Camera-type eye (tissue), 1 donor: Measurements from ENCODE around the gene PCDHB9. TPM values are rescaled to one million over a fixed set of nuclear protein-coding genes. Genes with fewer than 3 reads are reported as not detected.

Source experiments
- total RNA-seq: library from RNA; depleted of rRNA; stranded (reverse); fragments of >200 nt; gene quantifications from one replicate; pipeline ENCODE4 v1.2.3, GENCODE V29; 2014

PCDHB9 gene
- total RNA-seq: 5.9 TPM

DNA sequence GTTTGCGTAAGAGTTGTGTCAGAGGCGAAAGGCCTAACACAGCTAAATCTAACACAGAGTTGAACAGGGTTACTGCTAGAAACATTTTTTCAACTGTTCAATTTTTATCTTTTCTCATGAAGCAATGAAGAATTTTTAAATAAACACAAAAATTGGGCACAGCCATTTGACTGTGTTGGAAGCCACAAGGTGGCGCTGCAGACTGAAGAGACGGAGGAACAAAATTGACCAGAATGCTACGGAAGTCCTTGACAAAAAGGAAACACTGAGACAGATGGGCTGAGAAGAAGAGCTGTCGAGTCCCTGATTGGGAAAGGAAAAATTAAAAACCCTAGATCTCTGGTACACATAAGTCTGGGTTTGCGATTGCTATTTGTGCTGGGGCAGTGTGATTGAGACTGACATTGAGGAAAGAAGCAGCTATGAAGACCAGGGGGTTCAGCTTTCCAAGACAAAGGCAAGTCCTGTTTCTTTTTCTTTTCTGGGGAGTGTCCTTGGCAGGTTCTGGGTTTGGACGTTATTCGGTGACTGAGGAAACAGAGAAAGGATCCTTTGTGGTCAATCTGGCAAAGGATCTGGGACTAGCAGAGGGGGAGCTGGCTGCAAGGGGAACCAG is at the start of gene PCDHB9:
Gene PCDHB9 (plus strand): TSS at position 265 of the 616 bp plus-strand sequence. CDS start 158 bp downstream, at position 423.

DNA sequence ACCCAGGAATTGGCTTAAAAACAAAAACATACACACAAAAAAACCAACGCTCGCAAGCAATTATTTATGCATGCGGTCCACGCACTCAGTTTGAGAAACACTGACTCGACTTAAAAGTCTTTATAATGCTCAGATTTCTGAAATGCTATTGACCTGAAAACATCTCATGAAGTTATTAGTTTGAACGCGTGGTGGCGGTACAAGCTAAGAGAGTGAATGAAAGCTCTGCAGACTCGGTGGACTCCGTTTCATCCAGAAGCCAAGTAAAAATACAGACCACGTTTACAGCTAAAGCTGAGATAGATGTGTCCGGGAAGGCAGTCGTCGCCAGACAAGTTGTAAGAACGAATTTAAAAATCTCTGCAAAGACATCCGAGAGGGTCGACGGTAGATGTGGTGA is 37.1 kb upstream of the PCDHB9 start, which contains the start of gene PCDHB6:
Gene PCDHB6 (plus strand): TSS at position 246 of the 400 bp plus-strand sequence. CDS start 201 bp downstream, outside the sequence.

DNA sequence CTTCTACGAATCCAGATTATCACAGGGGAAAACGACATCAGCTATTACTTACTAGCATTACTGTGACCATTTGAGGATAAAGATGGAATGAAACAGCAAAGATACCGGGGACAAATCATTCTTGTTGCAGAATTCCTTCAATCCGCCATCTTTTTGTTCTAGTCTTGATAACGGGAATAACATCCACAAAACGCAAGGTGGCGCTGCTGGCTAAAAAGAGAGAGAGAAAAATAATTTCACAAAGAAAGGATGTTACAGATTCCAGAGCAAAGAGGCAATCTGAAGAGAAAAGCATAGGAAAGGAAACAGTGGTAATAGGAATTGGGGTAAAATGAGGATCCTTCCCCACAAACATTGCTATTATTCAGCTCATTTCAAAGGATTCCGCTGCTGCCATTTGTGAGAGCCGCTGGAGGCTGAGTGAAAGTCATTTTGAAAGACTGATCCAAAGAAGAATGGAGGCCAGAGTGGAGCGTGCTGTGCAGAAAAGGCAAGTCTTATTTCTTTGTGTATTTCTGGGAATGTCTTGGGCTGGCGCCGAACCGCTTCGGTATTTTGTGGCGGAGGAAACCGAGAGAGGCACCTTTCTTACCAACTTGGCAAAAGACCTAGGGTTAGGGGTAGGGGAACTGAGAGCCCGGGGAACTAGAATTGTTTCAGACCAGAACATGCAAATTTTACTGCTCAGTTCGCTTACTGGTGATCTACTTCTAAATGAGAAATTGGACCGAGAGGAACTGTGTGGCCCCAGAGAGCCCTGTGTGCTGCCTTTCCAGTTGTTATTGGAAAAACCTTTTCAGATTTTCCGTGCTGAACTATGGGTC is 14.4 kb upstream of the PCDHB9 start, which contains the start of gene PCDHB7:
Gene PCDHB7 (plus strand): TSS at position 264 of the 824 bp plus-strand sequence. CDS start 192 bp downstream, at position 456.

DNA sequence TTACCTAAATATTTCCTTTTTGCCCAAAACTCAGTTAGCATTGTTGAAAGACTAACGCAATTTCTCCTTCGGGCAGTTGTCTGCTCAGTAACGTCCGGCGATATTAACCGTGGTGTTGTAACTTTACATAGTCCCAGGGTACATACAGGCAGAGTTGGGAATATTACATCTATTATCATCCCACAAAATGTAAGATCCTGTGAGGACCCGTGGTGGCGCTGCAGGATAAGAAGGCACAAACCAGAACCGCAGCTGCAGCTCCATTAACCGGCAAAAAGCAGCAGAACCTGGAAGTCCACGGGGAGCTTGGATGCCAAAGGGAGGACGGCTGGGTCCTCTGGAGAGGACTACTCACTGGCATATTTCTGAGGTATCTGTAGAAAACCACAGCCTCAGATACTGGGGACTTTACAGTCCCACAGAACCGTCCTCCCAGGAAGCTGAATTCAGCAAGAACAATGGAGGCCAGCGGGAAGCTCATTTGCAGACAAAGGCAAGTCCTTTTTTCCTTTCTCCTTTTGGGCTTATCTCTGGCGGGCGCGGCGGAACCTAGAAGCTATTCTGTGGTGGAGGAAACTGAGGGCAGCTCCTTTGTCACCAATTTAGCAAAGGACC is 9.3 kb upstream of the PCDHB9 start, which contains the start of gene PCDHB8:
Gene PCDHB8 (plus strand): TSS at position 214 of the 615 bp plus-strand sequence. CDS start 245 bp downstream, at position 459.

DNA sequence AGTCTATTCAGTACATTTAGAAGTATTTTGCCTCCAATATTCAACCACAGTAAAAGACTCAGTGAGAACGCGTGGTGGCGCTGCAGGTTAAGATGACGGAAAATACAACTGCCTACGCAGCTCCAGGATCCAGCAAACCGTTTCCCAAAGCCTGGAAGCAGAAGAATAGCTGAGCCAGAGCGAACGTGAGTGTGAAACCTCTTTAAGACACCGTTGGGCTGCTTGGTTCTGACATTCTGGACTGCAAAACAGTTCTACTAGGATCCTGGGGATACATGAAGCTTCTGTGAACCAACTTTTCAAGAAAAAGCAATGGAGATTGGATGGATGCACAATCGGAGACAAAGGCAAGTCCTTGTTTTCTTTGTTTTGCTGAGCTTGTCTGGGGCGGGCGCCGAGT is 4.7 kb upstream of the PCDHB9 start, which contains the start of gene PCDHB16:
Gene PCDHB16 (plus strand): TSS at position 140 of the 400 bp plus-strand sequence. CDS start 173 bp downstream, at position 313.

DNA sequence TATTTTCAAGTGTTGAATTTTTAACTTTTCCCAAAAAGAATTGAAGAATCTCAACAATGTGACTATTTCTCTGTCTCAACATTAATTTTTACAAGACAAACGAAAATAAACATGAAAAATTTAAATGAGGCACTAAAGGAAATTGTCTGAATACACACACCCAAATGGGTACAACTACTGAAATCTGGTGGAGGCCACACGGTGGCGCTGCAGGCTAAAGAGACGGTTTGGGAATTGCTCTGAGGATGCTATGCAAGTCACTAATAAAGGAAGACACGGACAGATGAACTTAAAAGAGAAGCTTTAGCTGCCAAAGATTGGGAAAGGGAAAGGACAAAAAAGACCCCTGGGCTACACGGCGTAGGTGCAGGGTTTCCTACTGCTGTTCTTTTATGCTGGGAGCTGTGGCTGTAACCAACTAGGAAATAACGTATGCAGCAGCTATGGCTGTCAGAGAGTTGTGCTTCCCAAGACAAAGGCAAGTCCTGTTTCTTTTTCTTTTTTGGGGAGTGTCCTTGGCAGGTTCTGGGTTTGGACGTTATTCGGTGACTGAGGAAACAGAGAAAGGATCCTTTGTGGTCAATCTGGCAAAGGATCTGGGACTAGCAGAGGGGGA is 5.3 kb downstream of the PCDHB9 start, which contains the start of gene PCDHB10:
Gene PCDHB10 (plus strand): TSS at position 244 of the 616 bp plus-strand sequence. CDS start 200 bp downstream, at position 444.

DNA sequence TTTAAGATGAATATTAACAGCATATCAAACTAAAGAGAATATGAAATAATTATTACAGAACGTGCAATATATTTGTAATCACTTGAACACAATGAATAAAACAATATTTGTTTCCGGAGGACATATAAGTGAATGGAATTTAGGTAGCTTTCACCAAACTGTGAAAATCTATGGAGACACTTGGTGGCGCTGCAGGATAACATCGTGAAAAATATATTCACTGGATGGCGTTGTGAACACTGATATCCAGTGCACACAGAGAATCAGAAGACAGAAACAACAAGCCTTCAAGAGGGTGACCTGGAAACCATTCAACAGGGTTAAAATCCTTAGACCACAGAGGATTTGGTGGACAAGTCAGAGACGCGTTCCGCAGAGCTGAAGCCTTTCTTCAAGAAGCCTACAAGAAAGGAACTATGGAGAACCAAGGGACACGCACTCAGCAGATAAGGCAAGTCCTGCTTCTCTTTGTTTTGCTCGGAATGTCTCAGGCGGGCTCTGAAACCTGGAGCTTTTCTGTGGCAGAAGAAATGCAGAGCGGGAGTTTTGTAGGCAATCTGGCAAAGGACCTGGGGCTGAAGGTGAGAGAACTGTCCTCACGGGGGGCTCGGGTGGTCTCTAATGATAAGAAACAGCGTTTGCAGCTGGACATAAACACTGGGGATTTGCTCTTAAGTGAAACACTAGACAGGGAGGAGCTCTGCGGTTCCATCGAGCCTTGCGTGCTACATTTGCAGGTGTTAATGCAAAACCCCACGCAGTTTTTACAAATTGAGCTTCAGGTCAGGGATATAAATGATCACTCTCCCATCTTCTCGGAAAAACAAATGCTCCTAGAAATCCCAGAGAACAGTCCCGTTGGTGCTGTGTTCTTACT is 12.6 kb downstream of the PCDHB9 start, which contains the start of gene PCDHB11:
Gene PCDHB11 (plus strand): TSS at position 269 of the 877 bp plus-strand sequence. CDS start 148 bp downstream, at position 417.

DNA sequence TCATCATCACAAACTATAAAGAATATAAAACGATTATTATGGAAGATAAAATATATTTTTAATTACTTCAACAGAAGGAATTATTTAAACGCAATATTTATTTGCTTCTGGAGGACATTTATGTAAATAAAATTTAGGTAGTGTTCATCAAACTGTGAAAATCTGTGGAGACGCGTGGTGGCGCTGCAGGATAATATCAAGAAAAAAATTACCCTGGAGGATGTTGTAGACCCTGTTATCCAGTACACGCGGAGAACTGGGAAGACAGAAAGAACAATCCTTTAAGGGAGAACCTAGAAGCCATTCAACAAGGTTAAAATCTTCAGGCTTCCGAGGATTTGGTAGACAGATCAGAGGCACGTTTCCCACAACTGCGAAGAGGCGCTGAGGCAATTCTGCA is 21.5 kb downstream of the PCDHB9 start, which contains the start of gene PCDHB12:
Gene PCDHB12 (plus strand): TSS at position 242 of the 400 bp plus-strand sequence. CDS start 189 bp downstream, outside the sequence.

DNA sequence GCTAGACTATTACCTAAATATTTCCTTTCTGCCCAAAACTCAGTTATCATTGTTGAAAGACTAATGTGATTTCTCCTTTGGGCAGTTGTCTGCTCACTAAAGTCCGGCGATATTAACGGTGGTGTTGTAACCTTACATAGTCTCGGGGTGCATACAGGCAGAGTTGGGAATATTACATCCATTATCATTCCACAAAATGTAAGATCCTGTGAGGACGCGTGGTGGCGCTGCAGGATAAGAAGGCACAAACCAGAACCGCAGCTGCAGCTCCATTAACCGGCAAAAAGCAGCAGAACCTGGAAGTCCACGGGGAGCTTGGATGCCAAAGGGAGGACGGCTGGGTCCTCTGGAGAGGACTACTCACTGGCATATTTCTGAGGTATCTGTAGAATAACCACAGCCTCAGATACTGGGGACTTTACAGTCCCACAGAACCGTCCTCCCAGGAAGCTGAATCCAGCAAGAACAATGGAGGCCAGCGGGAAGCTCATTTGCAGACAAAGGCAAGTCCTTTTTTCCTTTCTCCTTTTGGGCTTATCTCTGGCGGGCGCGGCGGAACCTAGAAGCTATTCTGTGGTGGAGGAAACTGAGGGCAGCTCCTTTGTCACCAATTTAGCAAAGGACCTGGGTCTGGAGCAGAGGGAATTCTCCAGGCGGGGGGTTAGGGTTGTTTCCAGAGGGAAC is 26.8 kb downstream of the PCDHB9 start, which contains the start of gene PCDHB13:
Gene PCDHB13 (plus strand): TSS at position 264 of the 684 bp plus-strand sequence. CDS start 205 bp downstream, at position 469.

DNA sequence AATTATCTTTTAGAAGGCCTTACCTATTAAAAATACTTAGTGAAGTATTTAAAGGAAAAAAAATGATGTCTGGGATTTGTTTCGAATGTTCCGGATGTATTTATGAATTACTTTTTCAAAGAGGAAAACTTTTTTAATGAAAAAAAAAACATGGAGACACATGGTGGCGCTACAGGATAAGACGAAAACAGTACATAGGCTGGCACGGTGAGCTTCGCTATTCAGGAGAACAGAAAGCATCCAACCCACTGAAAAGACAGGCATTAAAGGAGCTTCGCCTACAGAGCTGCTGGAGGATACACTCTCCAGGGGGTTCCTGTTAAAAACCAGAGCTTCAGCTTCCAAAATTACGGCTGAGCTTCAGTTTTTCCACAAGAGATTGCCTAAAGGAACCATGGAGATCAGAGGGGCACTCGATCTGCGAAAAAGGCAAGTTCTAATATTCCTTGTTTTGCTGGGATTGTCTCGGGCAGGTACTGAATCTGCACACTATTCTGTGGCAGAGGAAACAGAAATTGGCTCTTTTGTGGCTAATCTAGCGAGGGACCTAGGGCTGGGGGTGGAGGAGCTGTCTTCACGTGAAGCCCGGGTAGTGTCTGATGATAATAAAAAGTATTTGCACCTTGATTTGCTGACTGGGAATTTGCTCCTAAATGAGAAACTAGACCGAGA is 36.3 kb downstream of the PCDHB9 start, which contains the start of gene PCDHB14:
Gene PCDHB14 (plus strand): TSS at position 232 of the 672 bp plus-strand sequence. CDS start 163 bp downstream, at position 395.

Other genes starting within 250 kb of the PCDHB9 start
- 39.0 TPM for gene PCDHAC2, start 220.7 kb upstream of the PCDHB9 start, total RNA-seq
- gene PCDHB1, start 135.8 kb upstream of the PCDHB9 start, total RNA-seq: 0.05 TPM
- gene PCDHB2, start 92.5 kb upstream of the PCDHB9 start, total RNA-seq: 8.3 TPM
- 10.6 TPM for gene PCDHB3, start 86.7 kb upstream of the PCDHB9 start, total RNA-seq
- gene PCDHB4, start 65.3 kb upstream of the PCDHB9 start, total RNA-seq: 4.5 TPM
- gene PCDHB5, start 52.0 kb upstream of the PCDHB9 start, total RNA-seq: 8.4 TPM
- gene PCDHB6, start 37.1 kb upstream of the PCDHB9 start, total RNA-seq: 2.0 TPM
- 7.9 TPM for gene PCDHB7, start 14.5 kb upstream of the PCDHB9 start, total RNA-seq
- gene PCDHB8, start 9.4 kb upstream of the PCDHB9 start, total RNA-seq: 3.4 TPM
- 9.2 TPM for gene PCDHB16, start 4.8 kb upstream of the PCDHB9 start, total RNA-seq
- 12.9 TPM for gene PCDHB10, start 5.2 kb downstream of the PCDHB9 start, total RNA-seq
- 9.5 TPM for gene PCDHB11, start 12.5 kb downstream of the PCDHB9 start, total RNA-seq
- gene PCDHB12, start 21.6 kb downstream of the PCDHB9 start, total RNA-seq: 15.0 TPM
- 11.2 TPM for gene PCDHB13, start 26.8 kb downstream of the PCDHB9 start, total RNA-seq
- 13.5 TPM for gene PCDHB14, start 36.2 kb downstream of the PCDHB9 start, total RNA-seq
- 14.5 TPM for gene PCDHB15, start 58.2 kb downstream of the PCDHB9 start, total RNA-seq
- not detected for gene SLC25A2, start 116.9 kb downstream of the PCDHB9 start, total RNA-seq
- 133 TPM for gene TAF7, start 133.6 kb downstream of the PCDHB9 start, total RNA-seq
- gene PCDHGA1, start 143.4 kb downstream of the PCDHB9 start, total RNA-seq: 1.8 TPM
- gene PCDHGA2, start 151.6 kb downstream of the PCDHB9 start, total RNA-seq: 15.8 TPM
- 7.5 TPM for gene PCDHGA3, start 156.7 kb downstream of the PCDHB9 start, total RNA-seq
- 10.9 TPM for gene PCDHGB1, start 162.9 kb downstream of the PCDHB9 start, total RNA-seq
- gene PCDHGA4, start 167.9 kb downstream of the PCDHB9 start, total RNA-seq: 11.1 TPM
- 14.6 TPM for gene PCDHGB2, start 172.8 kb downstream of the PCDHB9 start, total RNA-seq
- 10.6 TPM for gene PCDHGA5, start 177.0 kb downstream of the PCDHB9 start, total RNA-seq
- 14.2 TPM for gene PCDHGB3, start 183.1 kb downstream of the PCDHB9 start, total RNA-seq
- 13.2 TPM for gene PCDHGA6, start 186.7 kb downstream of the PCDHB9 start, total RNA-seq
- 11.2 TPM for gene PCDHGA7, start 195.6 kb downstream of the PCDHB9 start, total RNA-seq
- 20.7 TPM for gene PCDHGB4, start 200.5 kb downstream of the PCDHB9 start, total RNA-seq
- 10.1 TPM for gene PCDHGA8, start 205.5 kb downstream of the PCDHB9 start, total RNA-seq
- gene PCDHGB5, start 210.8 kb downstream of the PCDHB9 start, total RNA-seq: 23.4 TPM
- 21.7 TPM for gene PCDHGA9, start 215.6 kb downstream of the PCDHB9 start, total RNA-seq
- gene PCDHGB6, start 220.9 kb downstream of the PCDHB9 start, total RNA-seq: 15.1 TPM
- 15.6 TPM for gene PCDHGA10, start 225.8 kb downstream of the PCDHB9 start, total RNA-seq
- 26.6 TPM for gene PCDHGB7, start 230.5 kb downstream of the PCDHB9 start, total RNA-seq
- gene PCDHGA11, start 233.9 kb downstream of the PCDHB9 start, total RNA-seq: 19.0 TPM
- gene PCDHGA12, start 243.3 kb downstream of the PCDHB9 start, total RNA-seq: 12.6 TPM